DMS53 (cell line): ENCODE measurements around the gene PALD1.

Experiments
- DNase-seq: peaks from one replicate; lab custom pipeline; 2025; lab: John Stamatoyannopoulos, UW

Gene PALD1

GRCh38 chr10:70457759-70458305, 20.7 kb upstream of the PALD1 start:
- no peak for DNase-seq

GRCh38 chr10:70458329-70459060, 20.1 kb upstream of the PALD1 start:
- DNase-seq: peak; percentile 90

GRCh38 chr10:70459061-70459773, 19.4 kb upstream of the PALD1 start:
- no peak for DNase-seq

GRCh38 chr10:70459774-70460490, 18.6 kb upstream of the PALD1 start:
- no peak for DNase-seq

GRCh38 chr10:70461397-70462348, 16.9 kb upstream of the PALD1 start:
- peak; percentile 81 for DNase-seq

GRCh38 chr10:70462349-70462984, 16.1 kb upstream of the PALD1 start:
- DNase-seq: no peak

- no peak for DNase-seq
Observed at GRCh38 chr10:70465278-70465677, 13.3 kb upstream of the PALD1 start.

- DNase-seq: no peak
Observed at GRCh38 chr10:70465832-70466231, 12.7 kb upstream of the PALD1 start.

GRCh38 chr10:70466951-70467350, 11.6 kb upstream of the PALD1 start:
- DNase-seq: no peak

- DNase-seq: no peak
Observed at GRCh38 chr10:70472799-70473454, 5.6 kb upstream of the PALD1 start.

GRCh38 chr10:70474780-70475179, 3.8 kb upstream of the PALD1 start:
- DNase-seq: no peak

GRCh38 chr10:70475661-70476060, 2.9 kb upstream of the PALD1 start:
- DNase-seq: no peak

- no peak for DNase-seq
Observed at GRCh38 chr10:70476249-70477035, 2.1 kb upstream of the PALD1 start.

- peak; percentile 97 for DNase-seq
Observed at GRCh38 chr10:70477661-70478162, 855 bp upstream of the PALD1 start.

- peak; percentile 51 for DNase-seq
Observed at GRCh38 chr10:70479165-70479581, 606 bp downstream of the PALD1 start.

- DNase-seq: no peak
Observed at GRCh38 chr10:70479626-70480238, 1.2 kb downstream of the PALD1 start.

- DNase-seq: no peak
Observed at GRCh38 chr10:70480239-70480861, 1.8 kb downstream of the PALD1 start.

- no peak for DNase-seq
Observed at GRCh38 chr10:70481105-70481504, 2.5 kb downstream of the PALD1 start.
